HG03097 (cell line): ENCODE data around the gene CTAGE8.
"Not testable (repeated sequence)": the region's sequence is repeated elsewhere in the genome, so short reads cannot be mapped to it uniquely, and the experiment has no call there.

Experiments
- ATAC-seq: cut with Tn5 transposase; IDR thresholded peaks from one replicate; pipeline ENCODE4 v1.9.1; 2021; ENCODE audit not compliant: unreplicated experiment, low FRiP score

CTAGE8 gene

GRCh38 chr7:144262128-144262527 lies 7.0 kb downstream of the CTAGE8 start:
- ATAC-seq, result not testable (repeated sequence)

GRCh38 chr7:144259067-144259466 lies 10.0 kb downstream of the CTAGE8 start:
- ATAC-seq, result not testable (repeated sequence)

- no peak for ATAC-seq
Observed at GRCh38 chr7:144256112-144256511, 13.0 kb downstream of the CTAGE8 start.

- no peak for ATAC-seq
Observed at GRCh38 chr7:144255471-144255897, 13.6 kb downstream of the CTAGE8 start.

GRCh38 chr7:144252307-144252706 lies 16.8 kb downstream of the CTAGE8 start:
- not testable (repeated sequence) for ATAC-seq

GRCh38 chr7:144247674-144248330 lies 21.3 kb downstream of the CTAGE8 start:
- ATAC-seq, result not testable (repeated sequence)

GRCh38 chr7:144246967-144247366 lies 22.1 kb downstream of the CTAGE8 start:
- ATAC-seq, result not testable (repeated sequence)

- not testable (repeated sequence) for ATAC-seq
Observed at GRCh38 chr7:144245372-144245771, 23.7 kb downstream of the CTAGE8 start.

- ATAC-seq, result not testable (repeated sequence)
Observed at GRCh38 chr7:144239365-144239764, 29.7 kb downstream of the CTAGE8 start, which contains the start of gene OR2A42. Gene OR2A42 (minus strand): TSS chr7:144239605. CDS start chr7:144232843, 6,762 bp downstream.

GRCh38 chr7:144238530-144239082 lies 30.5 kb downstream of the CTAGE8 start:
- ATAC-seq, result not testable (repeated sequence)

- not testable (repeated sequence) for ATAC-seq
Observed at GRCh38 chr7:144233039-144233438, 36.0 kb downstream of the CTAGE8 start.

- not testable (repeated sequence) for ATAC-seq
Observed at GRCh38 chr7:144231027-144231426, 38.1 kb downstream of the CTAGE8 start.

- ATAC-seq, result not testable (repeated sequence)
Observed at GRCh38 chr7:144228810-144229209, 40.3 kb downstream of the CTAGE8 start.

GRCh38 chr7:144226866-144227265 lies 42.2 kb downstream of the CTAGE8 start:
- not testable (repeated sequence) for ATAC-seq

- not testable (repeated sequence) for ATAC-seq
Observed at GRCh38 chr7:144223675-144224074, 45.4 kb downstream of the CTAGE8 start.

- ATAC-seq, result not testable (repeated sequence)
Observed at GRCh38 chr7:144220531-144220930, 48.6 kb downstream of the CTAGE8 start.

GRCh38 chr7:144219149-144219548 lies 49.9 kb downstream of the CTAGE8 start:
- ATAC-seq, result not testable (repeated sequence)

GRCh38 chr7:144218581-144218980 lies 50.5 kb downstream of the CTAGE8 start:
- ATAC-seq, result not testable (repeated sequence)

- not testable (repeated sequence) for ATAC-seq
Observed at GRCh38 chr7:144217200-144217599, 51.9 kb downstream of the CTAGE8 start.
